SK-MEL-5 (cell line): Measurements from ENCODE around the gene CACNB4. TPM values are rescaled to one million over a fixed set of nuclear protein-coding genes. Genes with fewer than 3 reads are reported as not detected.

Source experiments
- DNase-seq: peaks from one replicate; pipeline ENCODE4 v3.0.0-alpha.2; 2016; ENCODE audit warnings: low read depth, low spot score
- in situ Hi-C: cut with HindIII; loops from 2 replicates; pipeline ENCODE4 v1.10.0; 2016; ENCODE audit warnings: low sequenced_read_pairs, high pct_unique_total_duplicates, low pct_unique_long_range_greater_than_20kb
- total RNA-seq: library from RNA; depleted of rRNA; stranded (reverse); fragments of >200 nt; shearing (Covaris generic); gene quantifications from 2 replicates; pipeline ENCODE4 v1.2.3, GENCODE V29; 2014

The CACNB4 gene
- total RNA-seq, 1 experiment from 2014 or later: 0.29 TPM

- in situ Hi-C loops: no loop called here
- DNase-seq: no peak
Observed at GRCh38 chr2:151908204-151908882, 190.5 kb downstream of the CACNB4 start.

- no peak for DNase-seq
- in situ Hi-C loops: no loop called here
Observed at GRCh38 chr2:151907286-151908203, 191.3 kb downstream of the CACNB4 start.

- DNase-seq: no peak
- in situ Hi-C loops: no loop called here
Observed at GRCh38 chr2:151906633-151906998, 192.2 kb downstream of the CACNB4 start.

- in situ Hi-C loops: no loop called here
- no peak for DNase-seq
Observed at GRCh38 chr2:151905963-151906632, 192.7 kb downstream of the CACNB4 start.

GRCh38 chr2:151904807-151905206, 194.0 kb downstream of the CACNB4 start:
- in situ Hi-C loops: no loop called here
- DNase-seq: no peak

- in situ Hi-C loops: no loop called here
- no peak for DNase-seq
Observed at GRCh38 chr2:151904021-151904420, 194.8 kb downstream of the CACNB4 start.

GRCh38 chr2:151902829-151903228, 196.0 kb downstream of the CACNB4 start:
- in situ Hi-C loops: no loop called here
- no peak for DNase-seq

GRCh38 chr2:151900331-151900730, 198.5 kb downstream of the CACNB4 start:
- in situ Hi-C loops: no loop called here
- DNase-seq: no peak

- in situ Hi-C loops: no loop called here
Observed at GRCh38 chr2:151899156-151899555, 199.7 kb downstream of the CACNB4 start.

GRCh38 chr2:151891566-151892194, 207.2 kb downstream of the CACNB4 start:
- peak; percentile 5 for DNase-seq

More at GRCh38 chr2:151899156-151899555, 199.7 kb downstream of the CACNB4 start:
- no peak for DNase-seq

GRCh38 chr2:151887164-151887563, 211.7 kb downstream of the CACNB4 start:
- in situ Hi-C loops: no loop called here

More at GRCh38 chr2:151891566-151892194, 207.2 kb downstream of the CACNB4 start:
- in situ Hi-C loops: no loop called here

GRCh38 chr2:151886241-151886640, 212.6 kb downstream of the CACNB4 start:
- DNase-seq: no peak
- in situ Hi-C loops: no loop called here

More at GRCh38 chr2:151887164-151887563, 211.7 kb downstream of the CACNB4 start:
- DNase-seq: no peak

- in situ Hi-C loops: no loop called here
- no peak for DNase-seq
Observed at GRCh38 chr2:151882786-151883445, 215.9 kb downstream of the CACNB4 start.

- DNase-seq: no peak
- in situ Hi-C loops: no loop called here
Observed at GRCh38 chr2:151881342-151881741, 217.5 kb downstream of the CACNB4 start.

GRCh38 chr2:151880586-151880985, 218.3 kb downstream of the CACNB4 start:
- in situ Hi-C loops: no loop called here
- no peak for DNase-seq

GRCh38 chr2:151878655-151879563, 219.9 kb downstream of the CACNB4 start:
- DNase-seq: no peak
- in situ Hi-C loops: no loop called here
